ENCODE measurements around the gene GAREM2.
A peak's percentile ranks its signal among the peaks of the same experiment; 100 is the strongest.

The GAREM2 gene

GRCh38 chr2:26169681-26170414 is 3.0 kb upstream of the GAREM2 start:
- no peak for DNase-seq (ENCODE audit: low read depth)

DNA sequence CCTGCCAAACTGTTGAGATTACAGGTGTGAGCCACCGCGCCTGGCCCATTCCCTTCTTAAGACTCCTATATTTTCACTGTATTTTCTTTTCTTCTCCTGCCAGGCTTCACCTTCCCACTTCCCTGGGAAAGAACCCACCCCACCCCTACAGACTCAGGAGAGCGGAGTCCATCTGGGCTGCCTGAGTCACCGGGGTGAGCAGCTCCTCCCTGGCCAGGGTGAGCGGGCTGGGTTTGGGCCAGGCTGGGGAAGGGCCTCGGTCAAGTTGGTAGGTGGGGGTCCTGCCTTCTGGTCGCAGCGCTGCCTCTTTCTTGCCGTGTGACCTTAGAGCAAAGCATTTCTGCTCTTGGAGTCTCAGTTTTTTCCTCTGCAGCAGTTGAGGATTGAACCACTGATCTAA is 2.1 kb upstream of the GAREM2 start:
- no peak for DNase-seq (ENCODE audit: low read depth)

DNA sequence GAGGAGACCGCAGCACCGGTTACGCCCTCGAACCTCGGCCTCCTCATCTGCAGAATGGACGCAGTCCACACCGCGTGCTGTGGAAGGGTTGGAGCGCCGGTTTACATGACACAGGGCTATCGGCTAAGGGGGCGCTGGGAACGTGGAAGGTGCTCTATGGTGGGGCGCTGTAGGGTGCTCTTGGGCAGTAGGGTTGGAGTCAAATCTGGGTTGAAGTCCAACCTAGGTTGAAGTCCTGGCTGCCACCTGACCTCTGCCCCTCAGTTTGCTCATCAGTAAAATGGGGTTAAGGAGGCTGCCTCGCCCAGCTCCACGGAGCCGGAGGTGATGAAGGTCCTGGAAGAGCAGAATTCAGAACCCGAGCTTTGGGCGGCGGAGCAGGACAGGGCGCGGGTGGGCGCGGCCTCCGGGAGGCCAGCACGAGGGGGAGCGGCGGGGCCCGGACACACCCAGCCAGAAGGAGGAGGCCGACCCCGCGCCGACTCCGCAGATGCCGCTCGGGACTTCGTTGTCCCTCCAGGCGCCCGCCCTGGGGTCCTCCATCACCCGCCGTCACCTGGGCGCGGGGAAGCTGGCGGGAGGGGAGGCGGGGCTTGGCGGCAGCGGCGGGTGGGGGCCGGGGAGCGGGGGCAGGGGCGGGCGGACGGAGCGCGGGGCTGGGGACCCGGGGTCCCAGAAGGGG is 558 bp upstream of the GAREM2 start:
- no peak for DNase-seq (ENCODE audit: low read depth)

- DNase-seq (ENCODE audit: low read depth) = no peak
Observed at GRCh38 chr2:26173776-26174482, 1.0 kb downstream of the GAREM2 start.

DNA sequence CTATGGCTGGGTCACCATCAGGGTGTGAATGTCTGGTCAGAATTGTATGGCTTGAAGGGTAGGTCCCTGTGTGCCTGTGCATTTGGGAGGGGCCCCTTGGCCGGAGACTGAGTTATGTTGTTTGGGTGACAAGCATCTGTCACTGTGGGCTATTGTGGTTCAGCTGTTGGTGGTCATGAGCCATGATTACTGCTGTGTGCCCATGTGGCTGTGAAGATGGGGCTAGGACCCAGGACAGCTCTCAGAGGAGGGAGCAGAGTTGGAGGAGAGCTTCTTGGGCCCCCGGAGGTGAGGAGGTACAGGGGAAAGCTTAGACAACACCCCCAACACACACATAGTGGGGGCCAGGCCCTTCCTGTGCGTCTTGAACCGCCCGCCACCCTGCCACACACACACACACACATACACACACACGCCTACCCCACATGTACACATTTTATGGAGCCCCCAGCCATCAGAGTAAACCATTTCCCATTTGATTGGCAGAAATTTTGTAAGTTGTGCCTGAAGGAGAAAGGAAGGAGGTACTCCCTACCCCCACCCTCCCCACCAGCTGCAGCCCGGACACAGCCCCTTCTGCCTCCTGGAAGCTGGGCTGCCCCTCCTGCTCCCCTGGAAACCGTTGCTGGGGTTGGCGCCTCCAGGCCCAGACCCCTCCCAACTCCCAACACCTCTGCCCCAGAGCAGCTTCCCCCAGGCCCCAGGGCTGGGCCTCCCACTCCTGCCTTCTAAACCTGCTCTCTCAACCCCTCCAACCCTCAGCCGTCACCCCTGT is 2.0 kb downstream of the GAREM2 start:
- DNase-seq (ENCODE audit: low read depth) = no peak

- no peak for DNase-seq (ENCODE audit: low read depth)
Observed at GRCh38 chr2:26175466-26176278, 2.8 kb downstream of the GAREM2 start.

DNA sequence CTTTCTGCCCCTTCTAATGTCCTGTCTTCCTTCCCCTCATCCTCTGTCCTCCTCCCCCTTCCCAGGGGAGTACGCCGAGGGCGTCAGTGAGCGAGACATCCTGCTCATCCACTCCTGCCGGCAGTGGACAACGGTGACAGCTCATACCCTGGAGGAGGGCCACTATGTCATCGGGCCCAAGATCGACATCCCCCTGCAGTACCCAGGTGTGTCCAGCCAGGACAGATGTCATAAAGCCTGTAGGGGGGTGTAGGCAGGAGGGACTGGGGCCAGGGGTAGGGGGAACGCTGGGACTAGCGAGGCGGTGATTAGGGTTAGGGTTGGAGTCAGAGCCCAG is 3.4 kb downstream of the GAREM2 start:
- DNase-seq (ENCODE audit: low read depth) = no peak

GRCh38 chr2:26177122-26177521 is 4.2 kb downstream of the GAREM2 start:
- DNase-seq (ENCODE audit: low read depth) = no peak

DNA sequence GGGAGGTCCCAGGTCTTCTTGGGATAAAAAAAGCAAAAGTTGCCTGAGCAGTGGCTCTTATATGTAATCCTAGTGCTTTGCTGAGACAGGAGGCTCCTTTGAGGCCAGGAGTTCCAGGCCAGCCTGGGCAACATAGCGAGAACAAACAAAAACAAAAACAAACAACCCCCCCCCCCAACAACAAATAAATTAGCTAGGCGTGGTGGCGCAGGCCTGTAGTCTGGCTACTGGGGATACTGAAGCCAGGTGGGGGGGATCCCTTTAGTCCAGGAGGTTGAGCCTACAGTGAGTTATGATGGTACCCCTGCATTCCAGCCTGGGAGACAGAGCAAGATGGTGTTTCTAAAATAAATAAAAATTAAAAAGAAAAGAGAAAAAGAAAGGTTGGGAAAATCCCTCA is 5.4 kb downstream of the GAREM2 start:
- DNase-seq (ENCODE audit: low read depth) = no peak

GRCh38 chr2:26178746-26179436 is 6.0 kb downstream of the GAREM2 start:
- DNase-seq (ENCODE audit: low read depth) = no peak

- peak; percentile 45 for DNase-seq (ENCODE audit: low read depth)
Observed at GRCh38 chr2:26179446-26179913, 6.6 kb downstream of the GAREM2 start.

DNA sequence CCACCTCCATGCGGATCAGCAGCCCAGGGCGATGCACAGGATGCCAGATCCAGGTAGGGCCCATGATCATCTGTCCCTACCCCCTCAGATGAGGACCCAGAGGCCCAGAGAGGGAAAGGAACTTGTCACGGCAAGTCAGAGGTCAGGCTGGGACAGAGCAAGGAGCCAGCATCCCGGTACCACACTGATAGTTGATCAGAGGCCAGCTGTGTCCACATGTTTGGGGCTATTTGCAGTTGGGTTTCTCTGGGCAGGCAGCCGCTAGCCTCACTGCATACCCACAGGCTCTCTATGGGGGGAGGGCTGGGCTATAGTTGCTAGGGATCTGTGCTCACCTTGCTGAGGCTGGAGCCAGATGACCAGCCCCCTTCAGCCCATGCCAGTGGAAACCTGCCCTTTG is 9.6 kb downstream of the GAREM2 start:
- DNase-seq (ENCODE audit: low read depth) = no peak

DNA sequence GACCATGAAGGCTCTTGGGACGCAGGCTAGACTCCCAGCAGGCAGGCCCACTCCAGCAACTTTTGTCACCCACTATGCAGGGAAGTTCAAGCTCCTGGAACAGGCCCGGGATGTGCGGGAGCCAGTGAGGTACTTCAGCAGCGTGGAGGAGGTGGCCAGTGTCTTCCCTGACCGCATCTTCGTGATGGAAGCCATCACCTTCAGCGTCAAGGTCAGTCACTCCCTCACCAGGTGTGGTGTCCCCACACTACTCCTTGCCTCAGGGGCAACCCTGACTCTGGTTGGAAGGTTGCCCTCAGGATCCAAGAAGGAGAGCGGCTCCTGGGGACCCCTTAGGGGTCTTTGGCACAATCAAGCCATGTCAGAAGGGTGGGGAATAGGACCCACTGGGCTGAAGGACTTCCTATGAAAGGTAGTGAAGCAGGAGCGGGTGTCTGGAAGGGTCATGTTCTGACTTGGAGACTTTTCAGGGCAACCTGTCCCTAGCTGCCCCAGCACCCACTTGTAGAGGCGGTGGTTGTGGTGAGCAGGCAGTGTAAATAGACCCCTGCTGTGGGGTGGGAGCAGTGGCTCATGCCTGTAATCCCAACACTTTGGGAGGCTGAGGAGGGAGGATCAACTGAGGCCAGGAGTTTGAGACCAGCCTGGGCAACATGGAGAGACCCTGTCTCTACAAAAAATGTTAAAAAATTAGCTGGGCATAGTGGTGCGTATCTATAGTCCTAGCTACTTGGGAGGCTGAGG is 10.2 kb downstream of the GAREM2 start:
- DNase-seq (ENCODE audit: low read depth) = no peak

DNA sequence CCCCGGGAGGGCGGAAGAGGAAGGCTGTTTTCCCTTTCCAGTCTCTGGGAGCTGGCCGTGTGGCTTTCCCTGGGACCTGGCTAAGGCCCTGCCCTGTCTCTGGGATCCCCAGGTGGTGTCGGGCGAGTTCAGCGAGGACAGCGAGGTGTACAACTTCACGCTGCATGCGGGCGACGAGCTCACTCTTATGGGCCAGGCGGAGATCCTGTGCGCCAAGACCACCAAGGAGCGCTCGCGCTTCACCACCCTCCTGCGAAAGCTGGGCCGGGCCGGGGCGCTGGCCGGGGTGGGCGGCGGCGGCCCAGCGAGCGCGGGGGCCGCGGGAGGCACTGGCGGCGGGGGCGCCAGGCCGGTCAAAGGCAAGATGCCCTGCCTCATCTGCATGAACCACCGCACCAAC is 11.2 kb downstream of the GAREM2 start:
- no peak for DNase-seq (ENCODE audit: low read depth)

DNA sequence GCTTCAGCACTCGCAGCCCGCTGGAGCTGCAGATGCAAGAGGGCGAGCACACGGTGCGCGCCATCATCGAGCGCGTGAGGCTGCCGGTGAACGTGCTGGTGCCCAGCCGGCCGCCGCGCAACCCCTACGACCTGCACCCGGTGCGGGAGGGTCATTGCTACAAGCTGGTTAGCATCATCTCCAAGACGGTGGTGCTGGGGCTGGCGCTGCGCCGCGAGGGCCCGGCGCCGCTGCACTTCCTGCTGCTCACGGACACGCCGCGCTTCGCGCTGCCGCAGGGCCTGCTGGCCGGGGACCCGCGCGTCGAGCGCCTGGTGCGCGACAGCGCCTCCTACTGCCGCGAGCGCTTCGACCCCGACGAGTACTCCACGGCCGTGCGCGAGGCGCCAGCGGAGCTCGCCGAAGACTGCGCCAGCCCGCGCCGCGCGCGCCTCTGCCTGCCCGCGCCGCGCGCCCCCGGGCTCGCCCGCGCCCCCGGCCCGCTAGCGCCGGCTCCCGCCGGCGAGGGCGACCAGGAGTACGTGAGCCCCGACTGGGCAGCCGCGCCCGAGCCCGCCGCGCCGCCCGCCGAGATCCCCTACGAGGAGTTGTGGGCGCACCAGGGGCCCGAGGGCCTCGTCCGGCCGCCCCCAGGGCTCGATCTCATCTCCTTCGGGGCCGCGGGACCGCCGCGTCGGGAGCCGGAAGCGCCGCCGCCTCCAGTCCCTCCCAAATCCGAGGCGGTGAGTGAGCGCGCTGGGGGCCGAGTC is 11.8 kb downstream of the GAREM2 start:
- DNase-seq (ENCODE audit: low read depth) = peak; percentile 83

DNA sequence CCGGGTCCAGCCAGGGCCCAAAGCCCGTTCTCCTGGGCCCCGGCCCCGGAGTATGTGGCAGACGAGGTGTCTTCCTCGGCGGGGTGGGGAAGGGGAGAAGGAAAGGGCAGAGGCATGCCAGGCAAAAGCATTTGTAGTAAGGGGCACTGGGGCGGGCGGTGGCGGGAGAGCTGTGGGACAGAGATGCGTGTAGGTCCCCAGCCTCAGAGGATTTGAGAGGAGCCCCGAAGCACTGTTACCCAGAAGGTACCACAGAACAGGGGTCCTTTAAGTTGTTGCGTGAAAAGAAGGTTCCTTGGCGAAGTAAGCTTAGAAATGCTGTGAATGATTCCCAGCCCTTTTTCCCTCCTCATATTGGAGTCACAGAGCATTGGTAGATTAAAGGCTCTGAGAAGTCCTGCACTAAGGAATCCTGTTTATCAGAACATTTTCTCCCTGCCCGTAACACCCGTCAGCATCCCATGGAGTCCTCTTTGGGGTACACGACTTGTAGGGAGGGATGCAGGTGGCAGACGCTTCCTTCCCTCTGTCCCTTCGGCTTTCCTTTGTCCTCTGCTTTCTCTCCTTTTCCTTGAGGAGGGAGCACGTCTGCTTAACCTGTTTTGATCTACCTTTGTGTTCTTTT is 12.5 kb downstream of the GAREM2 start:
- no peak for DNase-seq (ENCODE audit: low read depth)

- no peak for DNase-seq (ENCODE audit: low read depth)
Observed at GRCh38 chr2:26185954-26186770, 13.3 kb downstream of the GAREM2 start.

GRCh38 chr2:26187114-26187513 is 14.2 kb downstream of the GAREM2 start:
- no peak for DNase-seq (ENCODE audit: low read depth)
